HCT116 (cell line): Measurements from ENCODE around the gene SYNE1. TPM values are rescaled to one million over a fixed set of nuclear protein-coding genes. Genes with fewer than 3 reads are reported as not detected.

Source experiments
- ATAC-seq: fragments of 200-7000 bp; cut with Tn5 transposase; 2 replicates; pipeline ENCODE4 v1.9.1; 2020; ENCODE audit warnings: mild to moderate bottlenecking, moderate library complexity
- BruUV-seq: library from RNA; stranded (reverse); fragments of 400-500 nt; replicated peaks from 2 replicates; lab custom pipeline; 2021; lab: Mats Ljungman, UMichigan
- CTCF ChIA-PET: fragments of 300-600 bp; sonication (Branson Sonifier 250); formaldehyde crosslinking; loops from one replicate; lab custom pipeline; 2021; ENCODE audit warnings: antibody characterized with exemption; lab: Charles Lee
- POLR2A ChIA-PET: fragments of 300-600, 350-600 bp; sonication (Branson Sonifier 250); formaldehyde crosslinking; loops from one replicate; lab custom pipeline; 2021; ENCODE audit warnings: antibody characterized with exemption; lab: Charles Lee
- RAD21 ChIA-PET, 2 experiments: fragments of 300-600 bp; sonication (Branson Sonifier 250); formaldehyde crosslinking; loops; one replicate each; lab custom pipeline; 2023; ENCODE audit warnings: low total read pairs in 2 of 2; ENCODE audit not compliant: uncharacterized antibody in 2 of 2, unreplicated experiment in 2 of 2, low non-redundant PET in 1 of 2; lab: Charles Lee
- DNase-seq: peaks from one replicate; pipeline ENCODE4 v3.0.0-alpha.2; 2010; ENCODE audit warnings: low read depth, low spot score
- H2AFZ ChIP-seq: fragments of 200-600 bp; shearing (Covaris generic), sonication (generic); 2 replicates; pipeline ENCODE4 v1.6.1; 2017; ENCODE audit warnings: low read depth, mixed run types, mixed read lengths, antibody characterized with exemption, low read length; ENCODE audit not compliant: poor library complexity, severe bottlenecking
- H3K27ac ChIP-seq: 2 replicates; pipeline ENCODE4 v1.5.1; 2012; ENCODE audit warnings: low read depth, low read length
- H3K27me3 ChIP-seq: fragments of 200-600 bp; sonication (generic); 2 replicates; pipeline ENCODE4 v1.6.1; 2016; ENCODE audit warnings: mixed run types, low read length, mixed read lengths; ENCODE audit not compliant: insufficient read depth
- H3K36me3 ChIP-seq, 2 experiments: fragments of 200-500 bp in 1 of 2; fragments of 200-600 bp in 1 of 2; sonication (Bioruptor generic) in 1 of 2; sonication (generic) in 1 of 2; 2 replicates each; pipeline versions ENCODE4 v1.5.1 to v1.6.1; 2014 to 2016; ENCODE audit warnings: low read length in 2 of 2, inconsistent platforms in 1 of 2, mixed read lengths in 1 of 2, mixed run types in 1 of 2; ENCODE audit not compliant: insufficient read depth in 2 of 2, control insufficient read depth in 1 of 2
- H3K4me1 ChIP-seq, 2 experiments: fragments of 200-600 bp in 1 of 2; sonication (generic) in 1 of 2; 2 replicates each; pipeline versions ENCODE4 v1.5.1 to v1.6.1; 2012 to 2017; ENCODE audit warnings: low read length in 2 of 2, inconsistent platforms in 1 of 2, mild to moderate bottlenecking in 1 of 2, mixed read lengths in 1 of 2, mixed run types in 1 of 2, moderate library complexity in 1 of 2; ENCODE audit not compliant: insufficient read depth in 2 of 2, control insufficient read depth in 1 of 2
- H3K4me2 ChIP-seq: fragments of 200-600 bp; sonication (generic); 2 replicates; pipeline ENCODE4 v1.6.1; 2017; ENCODE audit warnings: mixed run types, low read length, mixed read lengths
- H3K4me3 ChIP-seq, 2 experiments: fragments of 200-600 bp in 1 of 2; sonication (generic) in 1 of 2; replicated peaks in 1 of 2; 2 replicates each; pipeline ENCODE4 v1.5.1; 2011 to 2016; ENCODE audit warnings: low read length in 2 of 2, control low read depth in 1 of 2, low read depth in 1 of 2, mild to moderate bottlenecking in 1 of 2, mixed read lengths in 1 of 2, mixed run types in 1 of 2
- H3K79me2 ChIP-seq: fragments of 200-600 bp; sonication (generic); 2 replicates; pipeline ENCODE4 v1.6.1; 2017; ENCODE audit warnings: mild to moderate bottlenecking, mixed run types, low read length, moderate library complexity, mixed read lengths; ENCODE audit not compliant: insufficient read depth
- H3K9ac ChIP-seq: fragments of 200-600 bp; sonication (generic); 2 replicates; pipeline ENCODE4 v1.6.1; 2016; ENCODE audit warnings: low read length, mixed read lengths
- H3K9me2 ChIP-seq: fragments of 200-600 bp; sonication (generic), shearing (Covaris generic); 2 replicates; pipeline ENCODE4 v1.6.1; 2017; ENCODE audit warnings: mixed run types, mild to moderate bottlenecking, moderate library complexity; ENCODE audit not compliant: insufficient read depth
- H3K9me3 ChIP-seq, 2 experiments: fragments of 200-500 bp in 1 of 2; fragments of 200-600 bp in 1 of 2; sonication (Bioruptor generic) in 1 of 2; sonication (generic) in 1 of 2; 2 replicates each; pipeline ENCODE4 v1.6.1; 2014 to 2017; ENCODE audit warnings: low read length in 2 of 2, mixed read lengths in 2 of 2, inconsistent platforms in 1 of 2, low read depth in 1 of 2, mild to moderate bottlenecking in 1 of 2, mixed run types in 1 of 2, moderate library complexity in 1 of 2; ENCODE audit not compliant: control insufficient read depth in 1 of 2, insufficient read depth in 1 of 2
- H4K20me1 ChIP-seq: fragments of 200-600 bp; sonication (generic), shearing (Covaris generic); 2 replicates; pipeline ENCODE4 v1.6.1; 2017; ENCODE audit warnings: mixed run types, mild to moderate bottlenecking, moderate library complexity; ENCODE audit not compliant: insufficient read depth
- CBX3 ChIP-seq: IDR thresholded peaks from 2 replicates; pipeline ENCODE4 v1.6.1; 2012; ENCODE audit warnings: low read depth
- EGR1 ChIP-seq: IDR thresholded peaks from 2 replicates; pipeline ENCODE4 v1.6.1; 2012; ENCODE audit warnings: low read depth
- ELF1 ChIP-seq: IDR thresholded peaks from 2 replicates; pipeline ENCODE4 v1.6.1; 2012; ENCODE audit warnings: low read depth, borderline replicate concordance
- EZH2 ChIP-seq: fragments of 200-600 bp; sonication (generic); IDR thresholded peaks from 2 replicates; pipeline ENCODE4 v1.6.1; 2017; ENCODE audit warnings: antibody characterized with exemption, mixed run types
- EZH2phosphoT487 ChIP-seq: fragments of 200-600 bp; IDR thresholded peaks from 2 replicates; pipeline ENCODE4 v1.6.1; 2018; ENCODE audit warnings: antibody characterized with exemption, borderline replicate concordance
- FOSL1 ChIP-seq: IDR thresholded peaks from 2 replicates; pipeline ENCODE4 v1.6.1; 2012; ENCODE audit warnings: low read depth
- JUND ChIP-seq: IDR thresholded peaks from 2 replicates; pipeline ENCODE4 v1.6.1; 2012
- MAX ChIP-seq: IDR thresholded peaks from 2 replicates; pipeline ENCODE4 v1.6.1; 2012
- POLR2A ChIP-seq: IDR thresholded peaks from 2 replicates; pipeline ENCODE4 v1.7.0; 2011; ENCODE audit warnings: borderline replicate concordance; ENCODE audit not compliant: insufficient read depth, insufficient read length; ENCODE audit errors: extremely low read depth
- POLR2AphosphoS5 ChIP-seq: IDR thresholded peaks from 2 replicates; pipeline ENCODE4 v1.6.1; 2011; ENCODE audit warnings: mild to moderate bottlenecking, low read depth, low read length, moderate library complexity
- RAD21 ChIP-seq: IDR thresholded peaks from 2 replicates; pipeline ENCODE4 v1.6.1; 2012; ENCODE audit warnings: low read depth, mild to moderate bottlenecking
- SIN3A ChIP-seq: IDR thresholded peaks from 2 replicates; pipeline ENCODE4 v1.6.1; 2012; ENCODE audit warnings: low read depth
- SP1 ChIP-seq: IDR thresholded peaks from 2 replicates; pipeline ENCODE4 v1.6.1; 2012; ENCODE audit warnings: low read depth
- SRF ChIP-seq: IDR thresholded peaks from 2 replicates; pipeline ENCODE4 v1.6.1; 2012; ENCODE audit warnings: low read depth
- TCF7L2 ChIP-seq: IDR thresholded peaks from 2 replicates; pipeline ENCODE4 v1.7.0; 2011; ENCODE audit warnings: borderline replicate concordance, inconsistent platforms; ENCODE audit not compliant: insufficient read depth, insufficient read length; ENCODE audit errors: extremely low read depth
- YY1 ChIP-seq: IDR thresholded peaks from 2 replicates; pipeline ENCODE4 v1.6.1; 2011; ENCODE audit warnings: low read length, low read depth, moderate library complexity, mild to moderate bottlenecking; ENCODE audit not compliant: insufficient replicate concordance; ENCODE audit errors: extremely low read depth
- ZBTB33 ChIP-seq: IDR thresholded peaks from 2 replicates; pipeline ENCODE4 v1.6.1; 2011; ENCODE audit warnings: mild to moderate bottlenecking, low read length, moderate library complexity; ENCODE audit not compliant: insufficient replicate concordance; ENCODE audit errors: extremely low read depth
- ZNF274 ChIP-seq: fragments of 200-500 bp; sonication (Bioruptor generic); IDR thresholded peaks from 2 replicates; pipeline ENCODE4 v1.6.1; 2014; ENCODE audit warnings: mild to moderate bottlenecking, low read depth, low read length, inconsistent platforms
- intact Hi-C: fragments of 100-400 bp; cut with micrococcal nuclease; formaldehyde crosslinking; loops from 2 replicates; pipeline ENCODE4 v1.10.0; 2022
- total RNA-seq: library from RNA; stranded (reverse); gene quantifications from one replicate; pipeline ENCODE4 v1.2.1, GENCODE V29; 2021; ENCODE audit not compliant: unreplicated experiment

The SYNE1 gene
- total RNA-seq, 1 experiment from 2014 or later, result 5.4 TPM

GRCh38 chr6:152575621-152576150 lies 61.5 kb downstream of the SYNE1 start:
- Histone ChIP-seq H3K4me1 (no peaks in the 10 kb centered on the region; a peak in 1 of 4 replicates), H3K4me2 (no peak overlapping the region), H4K20me1 (no peaks in the 10 kb centered on the region), H3K9me3 (no peaks in the 10 kb centered on the region), H3K9ac (no peak overlapping the region), H3K27me3 (no peaks in the 10 kb centered on the region), H3K9me2 (no peaks in the 10 kb centered on the region), H3K4me3 (no peak overlapping the region), H3K27ac (no peak overlapping the region), H3K36me3 (no peaks in the 10 kb centered on the region), H2AFZ (no peak overlapping the region), H3K79me2 (no peaks in the 10 kb centered on the region)
- ChIA-PET CTCF (no interaction called here), POLR2A (no interaction called here), RAD21 (no interaction called here)
- no TSS peak for BruUV-seq
- DNase-seq (no peak), ATAC-seq (no peak)
- intact Hi-C loops, result no loop called here
- TF ChIP-seq SP1 (no peak), MAX (no peak), ELF1 (no peak), ZNF274 (no peak), EGR1 (no peak), FOSL1 (no peak), EZH2phosphoT487 (no peak), RAD21 (no peak), SIN3A (no peak), EZH2 (no peak), SRF (no peak), CBX3 (no peak), YY1 (no peak), TCF7L2 (no peak), ZBTB33 (no peak), JUND (no peak), POLR2A (no peak), POLR2AphosphoS5 (no peak)
